ENCODE data around the gene MICAL3.

- no peak for TF ChIP-seq POLR2A (IDR thresholded peaks at IDR 0.05)
- no peak for TF ChIP-seq CTCF (IDR thresholded peaks at IDR 0.05 in 4 of 5, conservative IDR thresholded peaks at IDR 0.05 in 1 of 5)
Measured at GRCh38 chr22:17882727-17883126, 141.6 kb downstream of the MICAL3 start.
